SK-N-SH (cell line): ENCODE results near the gene CACNA2D3. TPM values are rescaled to one million over a fixed set of nuclear protein-coding genes. Genes with fewer than 3 reads are reported as not detected.
"Not testable (repeated sequence)": the region's sequence is repeated elsewhere in the genome, so short reads cannot be mapped to it uniquely, and the experiment has no call there.

ENCODE experiments used
- CTCF ChIA-PET: fragments of 300-600, 350-600 bp; formaldehyde crosslinking; extraction: SDS; loops from one replicate; lab custom pipeline; 2021; lab: Yijun Ruan, JAX
- POLR2A ChIA-PET: fragments of 350-600 bp; sonication (Branson Sonifier 250); formaldehyde crosslinking; extraction: SDS; loops from one replicate; lab custom pipeline; 2020; ENCODE audit warnings: antibody characterized with exemption, inconsistent platforms; lab: Yijun Ruan, JAX
- DNase-seq: peaks from one replicate; pipeline ENCODE4 v3.0.0; 2012
- H2AFZ ChIP-seq: fragments of 200-600 bp; sonication (generic); 2 replicates; pipeline ENCODE4 v1.8.1; 2016; ENCODE audit warnings: antibody characterized with exemption, mild to moderate bottlenecking, low read depth
- H3F3A ChIP-seq: fragments of 200-600 bp; sonication (generic); replicated peaks from 2 replicates; pipeline ENCODE3; 2016; ENCODE audit warnings: antibody characterized with exemption, mild to moderate bottlenecking; ENCODE audit not compliant: insufficient read depth
- H3K27ac ChIP-seq, 2 experiments: fragments of 200-500 bp in 1 of 2; fragments of 200-600 bp in 1 of 2; sonication (Bioruptor generic) in 1 of 2; sonication (generic), shearing (Covaris generic) in 1 of 2; 2 replicates each; pipeline versions ENCODE4 v1.5.1 to v1.6.1; 2014 to 2016; ENCODE audit warnings: low read depth in 2 of 2, inconsistent platforms in 1 of 2, low read length in 1 of 2, mild to moderate bottlenecking in 1 of 2, mixed read lengths in 1 of 2
- H3K27me3 ChIP-seq: fragments of 200-600 bp; sonication (generic), shearing (Covaris generic); 2 replicates; pipeline ENCODE4 v1.6.1; 2016; ENCODE audit warnings: mixed run types; ENCODE audit not compliant: insufficient read depth
- H3K36me3 ChIP-seq, 2 experiments: fragments of 200-500 bp in 1 of 2; fragments of 200-600 bp in 1 of 2; sonication (Bioruptor generic) in 1 of 2; sonication (generic) in 1 of 2; replicated peaks in 1 of 2; 2 replicates each; pipeline versions ENCODE3 to v1.5.1; 2014 to 2016; ENCODE audit warnings: low read length in 1 of 2, mild to moderate bottlenecking in 1 of 2; ENCODE audit not compliant: insufficient read depth in 2 of 2, control insufficient read depth in 1 of 2
- H3K4me1 ChIP-seq, 2 experiments: fragments of 200-500 bp in 1 of 2; fragments of 200-600 bp in 1 of 2; sonication (Bioruptor generic) in 1 of 2; sonication (generic), shearing (Covaris generic) in 1 of 2; 2 replicates each; pipeline versions ENCODE4 v1.5.1 to v1.6.1; 2014 to 2016; ENCODE audit warnings: low read depth in 1 of 2, low read length in 1 of 2, mixed run types in 1 of 2; ENCODE audit not compliant: insufficient read depth in 2 of 2, control insufficient read depth in 1 of 2
- H3K4me2 ChIP-seq: fragments of 200-600 bp; sonication (generic), shearing (Covaris generic); 2 replicates; pipeline ENCODE4 v1.6.1; 2017; ENCODE audit warnings: mixed run types
- H3K4me3 ChIP-seq, 2 experiments: fragments of 200-500 bp in 1 of 2; fragments of 200-600 bp in 1 of 2; sonication (Bioruptor generic) in 1 of 2; sonication (generic), shearing (Covaris generic) in 1 of 2; 2 replicates each; pipeline versions ENCODE4 v1.5.1 to v1.8.1; 2014 to 2016; ENCODE audit warnings: low read depth in 2 of 2, inconsistent platforms in 1 of 2, low read length in 1 of 2, mild to moderate bottlenecking in 1 of 2, mixed read lengths in 1 of 2, moderate library complexity in 1 of 2
- H3K79me2 ChIP-seq: fragments of 200-600 bp; sonication (generic); 2 replicates; pipeline ENCODE4 v1.8.1; 2017; ENCODE audit warnings: mild to moderate bottlenecking; ENCODE audit not compliant: insufficient read depth
- H3K9ac ChIP-seq: fragments of 200-600 bp; sonication (generic); 2 replicates; pipeline ENCODE4 v1.6.1; 2017; ENCODE audit warnings: mixed run types
- H3K9me2 ChIP-seq: fragments of 200-600 bp; sonication (generic); 2 replicates; pipeline ENCODE4 v1.6.1; 2017; ENCODE audit warnings: mixed run types
- H3K9me3 ChIP-seq: fragments of 200-600 bp; sonication (generic); 2 replicates; pipeline ENCODE4 v1.6.1; 2017; ENCODE audit warnings: mixed run types, mild to moderate bottlenecking, moderate library complexity
- H4K20me1 ChIP-seq: fragments of 200-600 bp; sonication (generic); 2 replicates; pipeline ENCODE4 v1.6.1; 2017; ENCODE audit warnings: mild to moderate bottlenecking, mixed run types; ENCODE audit not compliant: insufficient read depth
- ELF1 ChIP-seq: IDR thresholded peaks from 2 replicates; pipeline ENCODE4 v1.4.0; 2012
- FOSL2 ChIP-seq: IDR thresholded peaks from 2 replicates; pipeline ENCODE4 v1.4.0; 2012; ENCODE audit warnings: low read depth, mild to moderate bottlenecking, moderate library complexity, borderline replicate concordance
- JUND ChIP-seq: IDR thresholded peaks from 2 replicates; pipeline ENCODE4 v1.4.0; 2012
- NFIC ChIP-seq: IDR thresholded peaks from 2 replicates; pipeline ENCODE4 v1.4.0; 2012; ENCODE audit warnings: borderline replicate concordance
- NRF1 ChIP-seq: IDR thresholded peaks from 2 replicates; pipeline ENCODE4 v1.6.1; 2012; ENCODE audit warnings: low read depth, mild to moderate bottlenecking, low read length
- PBX3 ChIP-seq: IDR thresholded peaks from 2 replicates; pipeline ENCODE4; 2012
- POLR2AphosphoS5 ChIP-seq: IDR thresholded peaks from 2 replicates; pipeline ENCODE4 v1.6.1; 2012; ENCODE audit warnings: low read depth, low read length
- RAD21 ChIP-seq: IDR thresholded peaks from 2 replicates; pipeline ENCODE4 v1.6.1; 2012; ENCODE audit warnings: mild to moderate bottlenecking, low read length
- RFX5 ChIP-seq: IDR thresholded peaks from 2 replicates; pipeline ENCODE4 v1.6.1; 2012; ENCODE audit warnings: mild to moderate bottlenecking, improper control_type of control experiment, low read length
- RXRA ChIP-seq: IDR thresholded peaks from 2 replicates; pipeline ENCODE4 v1.4.0; 2012; ENCODE audit warnings: low read depth, mild to moderate bottlenecking, borderline replicate concordance
- SMC3 ChIP-seq: IDR thresholded peaks from 2 replicates; pipeline ENCODE4 v1.6.1; 2012; ENCODE audit warnings: low read depth, low read length, improper control_type of control experiment
- TCF12 ChIP-seq: IDR thresholded peaks from 2 replicates; pipeline ENCODE4 v1.4.0; 2012
- TEAD4 ChIP-seq: IDR thresholded peaks from 2 replicates; pipeline ENCODE4 v1.4.0; 2012; ENCODE audit warnings: mild to moderate bottlenecking, borderline replicate concordance; ENCODE audit not compliant: insufficient read depth
- WGBS: methylation state at CpG from one replicate; pipeline ENCODE4 v1.1.6; 2017; ENCODE audit warnings: low lambda C conversion rate; 5-methylcytosine and 5-hydroxymethylcytosine counted together
- polyA plus RNA-seq, 3 experiments: library from polyadenylated mRNA; depleted of rRNA; stranded (reverse); fragments of >200 nt; gene quantifications; 2 replicates each; pipeline ENCODE4 v1.2.3, GENCODE V29; 2012
- TF ChIP-seq, protein P1 (sequence below): fragments of 150-350 bp; IDR thresholded peaks from 2 replicates; pipeline ENCODE4 v1.6.1; 2016; ENCODE audit warnings: mild to moderate bottlenecking, low read depth, low read length
- TF ChIP-seq, protein P2 (sequence below): IDR thresholded peaks from 2 replicates; pipeline ENCODE4 v1.4.0; 2012; ENCODE audit warnings: low read depth, borderline replicate concordance

Gene CACNA2D3
- polyA plus RNA-seq, 1 of the 3 experiments (the other 2 are of a cell fraction): 0.15 TPM

GRCh38 chr3:54630101-54630623, 507.8 kb downstream of the CACNA2D3 start:
- no peaks in the 10 kb centered on the region for H3K9me2 ChIP-seq
- H3K27ac ChIP-seq: no peak overlapping the region
- H3K4me2 ChIP-seq: no peak overlapping the region
- H3K9ac ChIP-seq: no peak overlapping the region
- no peaks in the 10 kb centered on the region for H4K20me1 ChIP-seq
- no peak overlapping the region for H2AFZ ChIP-seq
- H3K27me3 ChIP-seq: no peaks in the 10 kb centered on the region
- H3F3A ChIP-seq: no peaks in the 10 kb centered on the region
- POLR2A ChIA-PET: no interaction called here
- no peak for DNase-seq
- TF ChIP-seq RXRA: no peak
- TF ChIP-seq NFIC: no peak
- no peak for TF ChIP-seq POLR2AphosphoS5
- TF ChIP-seq PBX3: no peak
- no peak for TF ChIP-seq TCF12
- TF ChIP-seq SMC3: no peak
- TF ChIP-seq, protein P1, sequence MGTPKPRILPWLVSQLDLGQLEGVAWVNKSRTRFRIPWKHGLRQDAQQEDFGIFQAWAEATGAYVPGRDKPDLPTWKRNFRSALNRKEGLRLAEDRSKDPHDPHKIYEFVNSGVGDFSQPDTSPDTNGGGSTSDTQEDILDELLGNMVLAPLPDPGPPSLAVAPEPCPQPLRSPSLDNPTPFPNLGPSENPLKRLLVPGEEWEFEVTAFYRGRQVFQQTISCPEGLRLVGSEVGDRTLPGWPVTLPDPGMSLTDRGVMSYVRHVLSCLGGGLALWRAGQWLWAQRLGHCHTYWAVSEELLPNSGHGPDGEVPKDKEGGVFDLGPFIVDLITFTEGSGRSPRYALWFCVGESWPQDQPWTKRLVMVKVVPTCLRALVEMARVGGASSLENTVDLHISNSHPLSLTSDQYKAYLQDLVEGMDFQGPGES: no peak
- no peak for TF ChIP-seq NRF1
- WGBS: 42% methylated on average over 5 of the region's 6 CpGs
- H3K9me3 ChIP-seq: no peaks in the 10 kb centered on the region
- H3K4me1 ChIP-seq: no peaks in the 10 kb centered on the region
- H3K4me3 ChIP-seq: no peak overlapping the region
- CTCF ChIA-PET: interaction anchor here (1.2 to 1.7 kb wide), 2 partner anchors 10 to 29 kb away, joined by 4 read pairs; no protein-coding TSS in a partner anchor
- no peaks in the 10 kb centered on the region for H3K36me3 ChIP-seq
- no peaks in the 10 kb centered on the region for H3K79me2 ChIP-seq

DNA sequence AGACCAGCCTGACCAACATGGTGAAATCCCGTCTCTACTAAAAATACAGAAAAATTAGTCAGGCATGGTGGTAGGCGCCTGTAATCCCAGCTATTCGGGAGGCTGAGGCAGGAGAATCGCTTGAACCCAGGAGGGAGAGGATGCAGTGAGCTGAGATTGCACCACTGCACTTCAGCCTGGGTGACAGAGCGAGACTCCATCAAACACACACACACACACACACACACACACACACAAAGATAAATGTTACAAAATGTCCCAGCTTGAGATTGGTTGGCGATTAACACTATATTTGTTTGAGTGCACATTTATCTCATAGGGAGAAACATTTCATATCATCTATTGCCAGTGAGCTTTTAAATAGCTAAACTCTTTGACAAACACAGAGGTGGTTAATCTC, 508.6 kb downstream of the CACNA2D3 start:
- H3K4me2 ChIP-seq, H3K36me3 ChIP-seq, H3K79me2 ChIP-seq, H4K20me1 ChIP-seq, H2AFZ ChIP-seq, H3K4me1 ChIP-seq, H3K4me3 ChIP-seq, H3K9me2 ChIP-seq, H3K27me3 ChIP-seq, H3F3A ChIP-seq, H3K9me3 ChIP-seq, DNase-seq, H3K27ac ChIP-seq, POLR2A ChIA-PET, H3K9ac ChIP-seq: not testable (repeated sequence)
- CTCF ChIA-PET: interaction anchor here (1.2 to 1.7 kb wide), 2 partner anchors 11 to 30 kb away, joined by 4 read pairs; no protein-coding TSS in a partner anchor
- WGBS: 46% methylated on average over 3 of the region's 6 CpGs

- Histone ChIP-seq H3K27me3 (no peaks in the 10 kb centered on the region), H3K36me3 (no peaks in the 10 kb centered on the region), H3K4me3 (no peak overlapping the region)
- no peak for TF ChIP-seq TEAD4
- TF ChIP-seq RAD21: no peak
- TF ChIP-seq, protein P2, sequence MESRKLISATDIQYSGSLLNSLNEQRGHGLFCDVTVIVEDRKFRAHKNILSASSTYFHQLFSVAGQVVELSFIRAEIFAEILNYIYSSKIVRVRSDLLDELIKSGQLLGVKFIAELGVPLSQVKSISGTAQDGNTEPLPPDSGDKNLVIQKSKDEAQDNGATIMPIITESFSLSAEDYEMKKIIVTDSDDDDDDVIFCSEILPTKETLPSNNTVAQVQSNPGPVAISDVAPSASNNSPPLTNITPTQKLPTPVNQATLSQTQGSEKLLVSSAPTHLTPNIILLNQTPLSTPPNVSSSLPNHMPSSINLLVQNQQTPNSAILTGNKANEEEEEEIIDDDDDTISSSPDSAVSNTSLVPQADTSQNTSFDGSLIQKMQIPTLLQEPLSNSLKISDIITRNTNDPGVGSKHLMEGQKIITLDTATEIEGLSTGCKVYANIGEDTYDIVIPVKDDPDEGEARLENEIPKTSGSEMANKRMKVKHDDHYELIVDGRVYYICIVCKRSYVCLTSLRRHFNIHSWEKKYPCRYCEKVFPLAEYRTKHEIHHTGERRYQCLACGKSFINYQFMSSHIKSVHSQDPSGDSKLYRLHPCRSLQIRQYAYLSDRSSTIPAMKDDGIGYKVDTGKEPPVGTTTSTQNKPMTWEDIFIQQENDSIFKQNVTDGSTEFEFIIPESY: no peak
- no peak for TF ChIP-seq JUND
- no peak for TF ChIP-seq FOSL2
- no peak for TF ChIP-seq RFX5
- no peak for TF ChIP-seq ELF1
- no peak for TF ChIP-seq SMC3
- TF ChIP-seq, protein P1: no peak
- TF ChIP-seq, all 33 proteins: peak for 0
- Histone ChIP-seq H3K4me2 (no peak overlapping the region), H4K20me1 (no peaks in the 10 kb centered on the region), H3K9me3 (no peaks in the 10 kb centered on the region), H3K79me2 (no peaks in the 10 kb centered on the region), H3K9me2 (no peaks in the 10 kb centered on the region), H3K4me1 (no peaks in the 10 kb centered on the region), H3K9ac (no peak overlapping the region), H3F3A (no peaks in the 10 kb centered on the region), H3K27ac (no peak overlapping the region), H2AFZ (no peak overlapping the region)
- WGBS: 27% methylated on average over 6 of the region's 6 CpGs
- no peak for DNase-seq
- CTCF ChIA-PET: interaction anchor here (1.2 kb wide), 1 partner anchor 30 kb away, joined by 4 read pairs; no protein-coding TSS in a partner anchor
- POLR2A ChIA-PET: no interaction called here
These were observed 509.4 kb downstream of the CACNA2D3 start for GRCh38 chr3:54631516-54632325.
